ENCODE data around the gene PAAF1. TPM values are rescaled to one million over a fixed set of nuclear protein-coding genes. Genes with fewer than 3 reads are reported as not detected.

PAAF1 gene
- total and polyA plus RNA-seq, 12 donors: 14.2 to 55.9 (median 28.0) TPM

GRCh38 chr11:73854680-73855079 lies 22.1 kb upstream of the PAAF1 start:
- no peak overlapping the region for H3K27ac ChIP-seq
- 91 to 100% (median 99%) methylated on average over 1 of the region's 1 CpG for WGBS, 4 donors
- intact Hi-C loops (cut with DNase I): no loop called here
- no peak for DNase-seq
- no peaks in the 10 kb centered on the region for H3K27me3 ChIP-seq
- TF ChIP-seq CTCF (IDR thresholded peaks at IDR 0.05): no peak
- no peak for TF ChIP-seq POLR2A (IDR thresholded peaks at IDR 0.05)
- H3K4me3 ChIP-seq: no peak overlapping the region
- no peaks in the 10 kb centered on the region for H3K9me3 ChIP-seq (replicated peaks in 1 of 3)
- H3K36me3 ChIP-seq (replicated peaks in 1 of 2): peaks cover 0 to 9% of the 10 kb centered on the region in 2 donors
- no peaks in the 10 kb centered on the region for H3K4me1 ChIP-seq (replicated peaks in 1 of 2)

GRCh38 chr11:73856031-73856567 lies 20.7 kb upstream of the PAAF1 start:
- H3K9me3 ChIP-seq (replicated peaks in 1 of 3): no peaks in the 10 kb centered on the region
- intact Hi-C loops (cut with DNase I): no loop called here
- no peak overlapping the region for H3K4me3 ChIP-seq
- H3K36me3 ChIP-seq (replicated peaks in 1 of 2): peaks cover 0 to 4% of the 10 kb centered on the region in 2 donors
- no peaks in the 10 kb centered on the region for H3K27me3 ChIP-seq
- H3K4me1 ChIP-seq (replicated peaks in 1 of 2): no peaks in the 10 kb centered on the region
- TF ChIP-seq POLR2A (IDR thresholded peaks at IDR 0.05): no peak
- no peak for TF ChIP-seq CTCF (IDR thresholded peaks at IDR 0.05)
- WGBS, 4 donors: 53 to 81% (median 78%) methylated on average over 1 of the region's 1 CpG
- no peak for DNase-seq
- no peak overlapping the region for H3K27ac ChIP-seq

- intact Hi-C loops (cut with DNase I): loop anchor here in 1 of 2 donors (10.0 kb wide), 1 partner anchor 65 kb away; no protein-coding TSS in a partner anchor
- DNase-seq: no peak
- 86 to 98% (median 92%) methylated on average over 2 of the region's 2 CpGs for WGBS, 4 donors
- Histone ChIP-seq H3K9me3 (replicated peaks in 1 of 3) (no peaks in the 10 kb centered on the region), H3K27ac (no peak overlapping the region), H3K4me1 (replicated peaks in 1 of 2) (no peaks in the 10 kb centered on the region), H3K27me3 (no peaks in the 10 kb centered on the region), H3K4me3 (no peak overlapping the region), H3K36me3 (replicated peaks in 1 of 2) (peaks cover 0 to under 1% of the 10 kb centered on the region in 2 donors)
- no peak for TF ChIP-seq CTCF (IDR thresholded peaks at IDR 0.05)
- no peak for TF ChIP-seq POLR2A (IDR thresholded peaks at IDR 0.05)
Measured at GRCh38 chr11:73859671-73860070, 17.1 kb upstream of the PAAF1 start.

- H3K27me3 ChIP-seq: no peaks in the 10 kb centered on the region
- TF ChIP-seq CTCF (IDR thresholded peaks at IDR 0.05): no peak
- WGBS, 4 donors: 74 to 82% (median 79%) methylated on average over 2 of the region's 2 CpGs
- DNase-seq: no peak
- H3K27ac ChIP-seq: no peak overlapping the region
- H3K4me3 ChIP-seq: no peak overlapping the region
- intact Hi-C loops (cut with DNase I): loop anchor here in 1 of 2 donors (10.0 kb wide), 1 partner anchor 65 kb away; no protein-coding TSS in a partner anchor
- H3K9me3 ChIP-seq (replicated peaks in 1 of 3): no peaks in the 10 kb centered on the region
- no peaks in the 10 kb centered on the region for H3K36me3 ChIP-seq (replicated peaks in 1 of 2)
- H3K4me1 ChIP-seq (replicated peaks in 1 of 2): no peaks in the 10 kb centered on the region
Measured at GRCh38 chr11:73860202-73860601, 16.6 kb upstream of the PAAF1 start.
